Endothelial cell (in vitro differentiated cells): ENCODE data around the gene GRIA2. TPM values are rescaled to one million over a fixed set of nuclear protein-coding genes. Genes with fewer than 3 reads are reported as not detected.
A peak's percentile ranks its signal among the peaks of the same experiment; 100 is the strongest.

Source experiments
- DNase-seq: peaks from one replicate; pipeline ENCODE4 v3.0.0; 2021; ENCODE audit warnings: low spot score
- H3K27ac Mint-ChIP-seq: one replicate; pipeline ENCODE4 v1.8.0; 2021; ENCODE audit warnings: mixed read lengths, inconsistent platforms; ENCODE audit not compliant: unreplicated experiment
- H3K27me3 Mint-ChIP-seq: one replicate; pipeline ENCODE4 v1.8.0; 2021; ENCODE audit warnings: mild to moderate bottlenecking, moderate library complexity, mixed read lengths, inconsistent platforms; ENCODE audit not compliant: unreplicated experiment
- H3K36me3 Mint-ChIP-seq: one replicate; pipeline ENCODE4 v1.8.0; 2021; ENCODE audit warnings: mild to moderate bottlenecking, low read depth, mixed read lengths, inconsistent platforms; ENCODE audit not compliant: unreplicated experiment
- H3K4me1 Mint-ChIP-seq: one replicate; pipeline ENCODE4 v1.8.0; 2021; ENCODE audit warnings: mild to moderate bottlenecking, mixed read lengths, inconsistent platforms; ENCODE audit not compliant: unreplicated experiment
- H3K4me3 Mint-ChIP-seq: one replicate; pipeline ENCODE4 v1.8.0; 2021; ENCODE audit warnings: mild to moderate bottlenecking, mixed read lengths, inconsistent platforms; ENCODE audit not compliant: unreplicated experiment
- H3K9me3 Mint-ChIP-seq: one replicate; pipeline ENCODE4 v1.8.0; 2021; ENCODE audit warnings: mixed read lengths, inconsistent platforms; ENCODE audit not compliant: unreplicated experiment
- total RNA-seq: library from RNA; stranded (reverse); fragmentation: NEBNext Ultra II Directional; extraction: Animal tissue kit (Norgen Biotek cat#: 25700); gene quantifications from one replicate; pipeline ENCODE4 v1.2.1, GENCODE V29; 2021; ENCODE audit not compliant: unreplicated experiment
- TF ChIP-seq, protein P1 (sequence below): fragments of 200-600 bp; sonication (generic); IDR thresholded peaks from one replicate; pipeline ENCODE4 v1.5.0; 2021; ENCODE audit warnings: antibody characterized with exemption; ENCODE audit not compliant: unreplicated experiment

GRIA2 gene
- total RNA-seq, 1 donor from 2014 or later, result 0.13 TPM

GRCh38 chr4:157221895-157222770 is 1.6 kb downstream of the GRIA2 start:
- peaks cover 15% of the 10 kb centered on the region for H3K4me1 Mint-ChIP-seq
- peak overlapping the region; percentile 95 for H3K4me3 Mint-ChIP-seq
- peaks cover 14% of the 10 kb centered on the region for H3K27me3 Mint-ChIP-seq
- H3K9me3 Mint-ChIP-seq, result no peaks in the 10 kb centered on the region
- DNase-seq, result peak; percentile 61
- no peaks in the 10 kb centered on the region for H3K36me3 Mint-ChIP-seq
- TF ChIP-seq, protein P1, sequence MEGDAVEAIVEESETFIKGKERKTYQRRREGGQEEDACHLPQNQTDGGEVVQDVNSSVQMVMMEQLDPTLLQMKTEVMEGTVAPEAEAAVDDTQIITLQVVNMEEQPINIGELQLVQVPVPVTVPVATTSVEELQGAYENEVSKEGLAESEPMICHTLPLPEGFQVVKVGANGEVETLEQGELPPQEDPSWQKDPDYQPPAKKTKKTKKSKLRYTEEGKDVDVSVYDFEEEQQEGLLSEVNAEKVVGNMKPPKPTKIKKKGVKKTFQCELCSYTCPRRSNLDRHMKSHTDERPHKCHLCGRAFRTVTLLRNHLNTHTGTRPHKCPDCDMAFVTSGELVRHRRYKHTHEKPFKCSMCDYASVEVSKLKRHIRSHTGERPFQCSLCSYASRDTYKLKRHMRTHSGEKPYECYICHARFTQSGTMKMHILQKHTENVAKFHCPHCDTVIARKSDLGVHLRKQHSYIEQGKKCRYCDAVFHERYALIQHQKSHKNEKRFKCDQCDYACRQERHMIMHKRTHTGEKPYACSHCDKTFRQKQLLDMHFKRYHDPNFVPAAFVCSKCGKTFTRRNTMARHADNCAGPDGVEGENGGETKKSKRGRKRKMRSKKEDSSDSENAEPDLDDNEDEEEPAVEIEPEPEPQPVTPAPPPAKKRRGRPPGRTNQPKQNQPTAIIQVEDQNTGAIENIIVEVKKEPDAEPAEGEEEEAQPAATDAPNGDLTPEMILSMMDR, result no peak
- H3K27ac Mint-ChIP-seq, result peak overlapping the region; percentile 84

DNA sequence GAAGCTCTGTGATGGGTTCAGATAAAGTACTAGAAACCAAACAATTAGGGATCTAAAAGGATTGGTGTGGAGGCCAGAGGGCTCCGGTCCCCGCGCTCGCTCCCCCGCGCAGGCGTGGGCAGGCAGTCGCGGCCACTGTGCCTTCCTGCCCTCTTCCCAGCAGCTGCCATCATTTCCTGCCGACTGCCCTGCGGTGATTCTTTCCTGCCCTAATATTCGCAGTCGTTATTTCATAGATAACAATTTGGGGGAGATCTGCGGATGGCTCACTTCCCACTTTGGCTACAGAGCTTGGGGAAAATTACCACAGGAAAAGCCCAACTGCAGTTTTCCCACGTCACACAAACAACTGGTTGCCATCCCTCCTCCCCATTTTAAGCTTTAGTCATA is 2.2 kb downstream of the GRIA2 start:
- DNase-seq, result no peak
- H3K27ac Mint-ChIP-seq, result peak overlapping the region; percentile 41

GRCh38 chr4:157223456-157223855 is 2.9 kb downstream of the GRIA2 start:
- Mint-ChIP-seq H3K4me3 (peak overlapping the region; percentile 94), H3K27me3 (peaks cover 14% of the 10 kb centered on the region), H3K27ac (no peak overlapping the region), H3K36me3 (no peaks in the 10 kb centered on the region), H3K4me1 (peaks cover 15% of the 10 kb centered on the region), H3K9me3 (no peaks in the 10 kb centered on the region)
- TF ChIP-seq, protein P1, result no peak
- DNase-seq, result no peak

More for the DNA sequence above, 2.2 kb downstream of the GRIA2 start:
- Mint-ChIP-seq H3K4me1 (peaks cover 15% of the 10 kb centered on the region), H3K36me3 (no peaks in the 10 kb centered on the region), H3K27me3 (peaks cover 14% of the 10 kb centered on the region), H3K9me3 (no peaks in the 10 kb centered on the region), H3K4me3 (peak overlapping the region; percentile 94)
- TF ChIP-seq, protein P1, result peak; percentile 15

DNA sequence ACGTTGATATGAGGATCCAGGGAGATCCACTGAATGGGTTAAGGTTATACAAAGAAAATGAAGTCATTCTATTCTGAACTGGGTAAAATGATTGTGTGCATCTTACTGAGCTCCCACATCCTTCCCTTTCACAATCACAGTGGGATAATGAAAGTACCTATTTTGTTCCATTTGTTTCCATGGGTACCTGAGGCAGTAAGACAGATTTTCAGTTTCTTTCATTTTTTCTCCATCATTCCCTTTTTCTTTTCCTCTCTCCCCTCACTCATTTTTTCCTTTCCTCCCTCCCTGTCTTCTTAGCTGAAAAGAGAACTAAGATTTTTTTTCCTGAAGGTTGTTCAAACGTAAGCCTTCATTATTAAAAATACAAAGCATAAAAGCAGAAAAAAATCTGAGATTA is 4.6 kb downstream of the GRIA2 start:
- Mint-ChIP-seq H3K27me3 (peaks cover 12% of the 10 kb centered on the region), H3K9me3 (no peaks in the 10 kb centered on the region), H3K36me3 (no peaks in the 10 kb centered on the region), H3K27ac (no peak overlapping the region), H3K4me1 (peaks cover 15% of the 10 kb centered on the region), H3K4me3 (no peak overlapping the region)
- TF ChIP-seq, protein P1, result no peak
- DNase-seq, result no peak

- Mint-ChIP-seq H3K4me3 (no peak overlapping the region), H3K9me3 (no peaks in the 10 kb centered on the region), H3K36me3 (no peaks in the 10 kb centered on the region), H3K4me1 (peaks cover 15% of the 10 kb centered on the region), H3K27ac (no peak overlapping the region), H3K27me3 (peaks cover 9% of the 10 kb centered on the region)
- no peak for DNase-seq
- TF ChIP-seq, protein P1, result no peak
These were observed 5.5 kb downstream of the GRIA2 start for GRCh38 chr4:157226035-157226434.
